H9 (cell line): ENCODE results near the gene ROBO2. TPM values are rescaled to one million over a fixed set of nuclear protein-coding genes. Genes with fewer than 3 reads are reported as not detected.

Source experiments
- DNase-seq: peaks from one replicate; pipeline ENCODE4 v3.0.0-alpha.2; 2017
- H2AFZ ChIP-seq: one replicate; pipeline ENCODE4 v1.6.1; 2013; ENCODE audit warnings: mild to moderate bottlenecking, low read length, control low read depth, moderate library complexity
- H2AK5ac ChIP-seq: 2 replicates; pipeline ENCODE4 v1.6.1; 2013; ENCODE audit warnings: low read length, control low read depth, mixed read lengths; ENCODE audit not compliant: insufficient read length
- H2BK120ac ChIP-seq: one replicate; pipeline ENCODE4 v1.6.1; 2013; ENCODE audit warnings: low read depth, mild to moderate bottlenecking, low read length, control low read depth, inconsistent platforms; ENCODE audit not compliant: poor library complexity, severe bottlenecking
- H2BK12ac ChIP-seq: 2 replicates; pipeline ENCODE4 v1.6.1; 2013; ENCODE audit warnings: low read length, control low read depth, mixed read lengths, low read depth; ENCODE audit not compliant: insufficient read length
- H2BK15ac ChIP-seq: 2 replicates; pipeline ENCODE4 v1.6.1; 2013; ENCODE audit warnings: low read depth, low read length, control low read depth
- H2BK20ac ChIP-seq: one replicate; pipeline ENCODE4 v1.6.1; 2013; ENCODE audit warnings: low read depth, mild to moderate bottlenecking, low read length, control low read depth, inconsistent platforms; ENCODE audit not compliant: poor library complexity, severe bottlenecking
- H2BK5ac ChIP-seq: 2 replicates; pipeline ENCODE4 v1.6.1; 2013; ENCODE audit warnings: low read length, control low read depth, mixed read lengths; ENCODE audit not compliant: insufficient read length
- H3K14ac ChIP-seq: 2 replicates; pipeline ENCODE4 v1.6.1; 2013; ENCODE audit warnings: low read length, control low read depth; ENCODE audit not compliant: insufficient read depth
- H3K18ac ChIP-seq: 2 replicates; pipeline ENCODE4 v1.6.1; 2013; ENCODE audit warnings: low read depth, mild to moderate bottlenecking, mixed read lengths, low read length, control low read depth; ENCODE audit not compliant: insufficient read length
- H3K23ac ChIP-seq: 2 replicates; pipeline ENCODE4 v1.6.1; 2013; ENCODE audit warnings: low read length, control low read depth, mixed read lengths, low read depth; ENCODE audit not compliant: insufficient read length
- H3K23me2 ChIP-seq: 2 replicates; pipeline ENCODE4 v1.6.1; 2013; ENCODE audit warnings: low read depth, mild to moderate bottlenecking, mixed read lengths, low read length, control low read depth; ENCODE audit not compliant: insufficient read length, poor library complexity, severe bottlenecking
- H3K27ac ChIP-seq: 2 replicates; pipeline ENCODE4 v1.5.1; 2013; ENCODE audit warnings: low read length, control low read depth, mixed read lengths, low read depth; ENCODE audit not compliant: insufficient read length
- H3K27me3 ChIP-seq: 2 replicates; pipeline ENCODE4 v1.6.1; 2013; ENCODE audit warnings: low read length, control low read depth, inconsistent platforms; ENCODE audit not compliant: insufficient read depth
- H3K4ac ChIP-seq: 2 replicates; pipeline ENCODE4 v1.6.1; 2013; ENCODE audit warnings: low read depth, mild to moderate bottlenecking, control low read depth, inconsistent platforms, low read length, moderate library complexity
- H3K4me1 ChIP-seq: 2 replicates; pipeline ENCODE4 v1.6.1; 2013; ENCODE audit warnings: low read length, control low read depth, inconsistent platforms; ENCODE audit not compliant: insufficient read depth
- H3K4me2 ChIP-seq: 2 replicates; pipeline ENCODE4 v1.6.1; 2013; ENCODE audit warnings: low read length, control low read depth, mixed read lengths; ENCODE audit not compliant: insufficient read length, insufficient read depth
- H3K56ac ChIP-seq: 2 replicates; pipeline ENCODE4 v1.6.1; 2013; ENCODE audit warnings: low read depth, mild to moderate bottlenecking, mixed read lengths, low read length, control low read depth; ENCODE audit not compliant: insufficient read length
- H3K79me1 ChIP-seq: 2 replicates; pipeline ENCODE4 v1.6.1; 2013; ENCODE audit warnings: low read depth, mild to moderate bottlenecking, moderate library complexity, low read length, control low read depth, inconsistent platforms; ENCODE audit not compliant: insufficient read depth, poor library complexity, severe bottlenecking
- H3K79me2 ChIP-seq: 2 replicates; pipeline ENCODE4 v1.6.1; 2013; ENCODE audit warnings: low read length, control low read depth, inconsistent platforms; ENCODE audit not compliant: insufficient read depth
- H3K9ac ChIP-seq: 2 replicates; pipeline ENCODE4 v1.6.1; 2013; ENCODE audit warnings: low read length, control low read depth, mixed read lengths; ENCODE audit not compliant: insufficient read length; ENCODE audit errors: extremely low read depth
- H3K9me3 ChIP-seq: one replicate; pipeline ENCODE4 v1.6.1; 2013; ENCODE audit warnings: low read depth, low read length, inconsistent platforms; ENCODE audit not compliant: control insufficient read depth
- H3T11ph ChIP-seq: one replicate; pipeline ENCODE4 v1.6.1; 2013; ENCODE audit warnings: mild to moderate bottlenecking, low read length, control low read depth, inconsistent platforms
- H4K20me1 ChIP-seq: one replicate; pipeline ENCODE4 v1.6.1; 2013; ENCODE audit not compliant: control insufficient read depth, insufficient read length, insufficient read depth
- H4K5ac ChIP-seq: 2 replicates; pipeline ENCODE4 v1.6.1; 2013; ENCODE audit warnings: low read depth, mild to moderate bottlenecking, mixed read lengths, low read length, control low read depth; ENCODE audit not compliant: insufficient read length
- H4K8ac ChIP-seq: replicated peaks from 2 replicates; pipeline ENCODE4 v1.6.1; 2013; ENCODE audit warnings: low read length, control low read depth, mixed read lengths, low read depth; ENCODE audit not compliant: insufficient read length
- H4K91ac ChIP-seq: 2 replicates; pipeline ENCODE4 v1.6.1; 2013; ENCODE audit warnings: low read depth, mild to moderate bottlenecking, moderate library complexity, mixed read lengths, low read length, control low read depth; ENCODE audit not compliant: insufficient read length
- H3K27ac Mint-ChIP-seq, 3 experiments: 2 replicates in 2 of 3; 3 replicates in 1 of 3; pipeline ENCODE4 v1.8.0; 2020 to 2021; ENCODE audit warnings: mixed read lengths in 3 of 3, mild to moderate bottlenecking in 1 of 3, moderate library complexity in 1 of 3
- H3K27me3 Mint-ChIP-seq: 2 replicates; pipeline ENCODE4 v1.8.0; 2021; ENCODE audit warnings: low read depth, mild to moderate bottlenecking, moderate library complexity, mixed read lengths
- H3K36me3 Mint-ChIP-seq, 3 experiments: 2 replicates in 2 of 3; 3 replicates in 1 of 3; pipeline ENCODE4 v1.8.0; 2020 to 2021; ENCODE audit warnings: low read depth in 3 of 3, mixed read lengths in 3 of 3; ENCODE audit not compliant: insufficient read depth in 1 of 3
- H3K4me1 Mint-ChIP-seq, 2 experiments: 2 replicates each; pipeline ENCODE4 v1.8.0; 2020; ENCODE audit warnings: mixed read lengths in 2 of 2
- H3K4me3 Mint-ChIP-seq, 2 experiments: 2 replicates in 1 of 2; 3 replicates in 1 of 2; pipeline ENCODE4 v1.8.0; 2020 to 2021; ENCODE audit warnings: mild to moderate bottlenecking in 2 of 2, mixed read lengths in 2 of 2, moderate library complexity in 1 of 2
- H3K9me3 Mint-ChIP-seq, 2 experiments: 2 replicates in 1 of 2; 3 replicates in 1 of 2; pipeline ENCODE4 v1.8.0; 2020; ENCODE audit warnings: mild to moderate bottlenecking in 2 of 2, mixed read lengths in 2 of 2, moderate library complexity in 1 of 2
- total RNA-seq: library from RNA; stranded (reverse); gene quantifications from 2 replicates; pipeline ENCODE4 v1.2.1, GENCODE V29; 2021
- TF ChIP-seq, protein P1 (sequence below): fragments of 200-600 bp; sonication (generic); conservative IDR thresholded peaks from 3 replicates; pipeline ENCODE4 v1.8.0; 2021; ENCODE audit warnings: antibody characterized with exemption, mild to moderate bottlenecking

Gene ROBO2
- total RNA-seq, 1 experiment from 2014 or later = 2.3 TPM

DNA sequence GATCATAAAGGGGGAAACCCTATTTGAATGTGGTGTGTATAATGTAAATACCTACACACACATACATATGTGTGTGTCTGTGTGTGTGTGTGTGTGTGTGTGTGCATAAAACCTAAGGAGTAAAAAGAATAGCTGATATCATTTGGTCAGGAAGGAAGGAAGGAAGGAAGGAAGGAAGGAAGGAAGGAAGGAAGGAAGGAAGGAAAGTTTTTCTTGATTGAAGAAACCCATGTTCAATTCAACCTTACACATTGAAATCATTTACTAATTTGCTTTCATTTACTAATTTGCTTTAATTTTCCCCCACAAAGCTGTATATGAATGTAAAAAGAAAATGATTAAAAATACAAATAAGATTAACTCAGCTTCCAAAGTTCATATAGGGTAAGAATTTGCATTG is 386.6 kb downstream of the ROBO2 start:
- Histone ChIP-seq H3K56ac (no peak overlapping the region), H3K27ac (no peak overlapping the region), H3K9me3 (no peaks in the 10 kb centered on the region), H3K9ac (no peak overlapping the region), H3K4ac (no peak overlapping the region), H4K91ac (no peak overlapping the region), H2BK15ac (no peak overlapping the region), H3T11ph (no peak overlapping the region), H3K23me2 (no peaks in the 10 kb centered on the region), H3K27me3 (no peaks in the 10 kb centered on the region), H3K14ac (no peak overlapping the region), H2BK20ac (no peak overlapping the region), H2BK120ac (no peak overlapping the region), H2BK5ac (no peak overlapping the region), H2AFZ (no peak overlapping the region), H3K4me2 (no peak overlapping the region), H2AK5ac (no peak overlapping the region), H2BK12ac (no peak overlapping the region), H3K23ac (no peak overlapping the region), H3K4me1 (no peaks in the 10 kb centered on the region), H3K18ac (no peak overlapping the region), H4K8ac (no peak overlapping the region), H4K5ac (no peak overlapping the region), H3K79me1 (no peaks in the 10 kb centered on the region), H3K79me2 (no peaks in the 10 kb centered on the region), H4K20me1 (no peaks in the 10 kb centered on the region)
- H3K36me3 Mint-ChIP-seq = no peaks in the 10 kb centered on the region
- H3K27ac Mint-ChIP-seq = no peak overlapping the region
- H3K4me3 Mint-ChIP-seq = no peak overlapping the region
- H3K27me3 Mint-ChIP-seq = no peaks in the 10 kb centered on the region
- H3K9me3 Mint-ChIP-seq = no peaks in the 10 kb centered on the region
- no peak for DNase-seq
- TF ChIP-seq, protein P1, sequence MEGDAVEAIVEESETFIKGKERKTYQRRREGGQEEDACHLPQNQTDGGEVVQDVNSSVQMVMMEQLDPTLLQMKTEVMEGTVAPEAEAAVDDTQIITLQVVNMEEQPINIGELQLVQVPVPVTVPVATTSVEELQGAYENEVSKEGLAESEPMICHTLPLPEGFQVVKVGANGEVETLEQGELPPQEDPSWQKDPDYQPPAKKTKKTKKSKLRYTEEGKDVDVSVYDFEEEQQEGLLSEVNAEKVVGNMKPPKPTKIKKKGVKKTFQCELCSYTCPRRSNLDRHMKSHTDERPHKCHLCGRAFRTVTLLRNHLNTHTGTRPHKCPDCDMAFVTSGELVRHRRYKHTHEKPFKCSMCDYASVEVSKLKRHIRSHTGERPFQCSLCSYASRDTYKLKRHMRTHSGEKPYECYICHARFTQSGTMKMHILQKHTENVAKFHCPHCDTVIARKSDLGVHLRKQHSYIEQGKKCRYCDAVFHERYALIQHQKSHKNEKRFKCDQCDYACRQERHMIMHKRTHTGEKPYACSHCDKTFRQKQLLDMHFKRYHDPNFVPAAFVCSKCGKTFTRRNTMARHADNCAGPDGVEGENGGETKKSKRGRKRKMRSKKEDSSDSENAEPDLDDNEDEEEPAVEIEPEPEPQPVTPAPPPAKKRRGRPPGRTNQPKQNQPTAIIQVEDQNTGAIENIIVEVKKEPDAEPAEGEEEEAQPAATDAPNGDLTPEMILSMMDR = no peak
- no peaks in the 10 kb centered on the region for H3K4me1 Mint-ChIP-seq
